ENCODE measurements around the gene ZNF771.

- TF ChIP-seq GATA2 (IDR thresholded peaks at IDR 0.05; ENCODE audit: insufficient read depth, insufficient read length, low read depth, low read length) (no peak), CTCF (IDR thresholded peaks at IDR 0.05; ENCODE audit: extremely low read depth in 1 of 2, insufficient read depth in 1 of 2, low read depth in 1 of 2, low read length in 2 of 2) (no peak), POLR2A (IDR thresholded peaks at IDR 0.05; ENCODE audit: low read depth, low read length) (peak; percentile 80), FOS (IDR thresholded peaks at IDR 0.05; ENCODE audit: borderline replicate concordance, insufficient read depth, low read length) (no peak), POLR2AphosphoS5 (IDR thresholded peaks at IDR 0.05; ENCODE audit: insufficient read depth, low read depth, low read length) (peak; percentile 58), MAX (IDR thresholded peaks at IDR 0.05; ENCODE audit: insufficient read depth, insufficient read length) (no peak), EZH2 (IDR thresholded peaks at IDR 0.05; ENCODE audit: borderline replicate concordance, low read depth, low read length, severe bottlenecking) (no peak), MYC (IDR thresholded peaks at IDR 0.05; ENCODE audit: low read depth, low read length) (no peak), JUN (IDR thresholded peaks at IDR 0.05; ENCODE audit: borderline replicate concordance, insufficient read depth, insufficient read length, low read depth) (no peak)
Measured at GRCh38 chr16:30371248-30371816, 36.1 kb upstream of the ZNF771 start.

Data from endothelial cell of umbilical vein (primary cell).